Measurements from ENCODE around the gene CHD8.

CHD8 gene

DNA sequence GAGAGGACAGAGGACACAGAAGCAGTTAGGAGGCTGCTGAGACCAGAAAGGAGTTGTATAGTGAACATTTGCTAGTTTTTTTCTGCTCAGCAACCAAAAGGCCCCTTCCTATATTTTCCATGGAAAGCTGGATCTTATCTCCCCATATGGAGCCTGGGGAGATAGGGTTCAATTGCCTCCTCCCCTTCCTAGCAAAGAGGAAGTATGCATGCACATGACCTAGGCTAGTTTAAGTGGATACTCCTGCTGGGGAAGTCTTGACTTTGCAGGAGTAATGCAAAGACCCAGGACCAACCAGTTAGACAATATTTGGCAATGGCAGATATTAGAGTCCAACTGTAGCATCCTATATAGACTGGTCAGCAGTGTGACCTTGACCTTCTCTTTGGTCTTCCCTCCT is 15.1 kb downstream of the CHD8 start:
- in situ Hi-C loops (cut with MboI; ENCODE audit: low sequenced_read_pairs) = no loop called here

DNA sequence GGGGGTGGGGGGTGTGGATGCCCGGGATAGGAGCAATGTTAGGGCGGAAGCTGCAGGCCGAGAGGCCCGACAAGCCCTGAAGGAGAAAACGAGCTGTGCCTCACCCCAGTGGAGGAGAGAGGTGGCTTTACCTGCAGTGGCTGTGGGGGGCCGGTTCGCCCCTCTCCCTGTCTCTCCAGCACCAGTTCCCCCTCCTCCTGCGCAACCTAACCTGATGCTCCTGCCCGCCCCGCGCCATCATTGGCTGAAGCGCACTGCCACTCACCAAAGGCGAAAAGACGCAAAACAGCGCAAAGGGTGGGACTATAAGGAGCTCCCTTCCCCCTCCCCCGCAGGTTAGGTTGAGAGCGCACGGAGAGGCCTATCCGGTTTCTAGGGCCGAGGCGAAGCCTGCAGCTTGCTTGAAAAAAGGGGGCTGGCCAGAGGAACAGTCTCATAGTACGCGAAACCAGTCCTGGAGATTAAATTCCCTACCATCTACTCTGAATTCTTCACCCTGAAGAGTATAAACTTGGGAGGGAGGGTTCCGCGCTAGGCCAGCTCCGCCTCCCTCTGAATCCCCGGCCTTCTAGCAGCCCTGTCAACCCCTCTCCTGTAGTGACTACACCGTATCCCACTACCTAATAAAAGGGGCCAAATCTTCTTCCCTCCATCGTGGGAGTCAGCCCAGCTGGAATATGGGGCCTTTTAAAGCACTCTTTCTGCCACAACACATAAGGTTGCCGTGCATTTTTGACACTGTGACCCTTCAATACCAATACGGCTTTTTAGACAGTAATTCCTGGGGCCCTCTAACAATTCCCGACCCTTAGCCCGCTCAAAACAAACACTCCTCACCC is 18.6 kb downstream of the CHD8 start:
- in situ Hi-C loops (cut with MboI; ENCODE audit: low sequenced_read_pairs) = no loop called here

DNA sequence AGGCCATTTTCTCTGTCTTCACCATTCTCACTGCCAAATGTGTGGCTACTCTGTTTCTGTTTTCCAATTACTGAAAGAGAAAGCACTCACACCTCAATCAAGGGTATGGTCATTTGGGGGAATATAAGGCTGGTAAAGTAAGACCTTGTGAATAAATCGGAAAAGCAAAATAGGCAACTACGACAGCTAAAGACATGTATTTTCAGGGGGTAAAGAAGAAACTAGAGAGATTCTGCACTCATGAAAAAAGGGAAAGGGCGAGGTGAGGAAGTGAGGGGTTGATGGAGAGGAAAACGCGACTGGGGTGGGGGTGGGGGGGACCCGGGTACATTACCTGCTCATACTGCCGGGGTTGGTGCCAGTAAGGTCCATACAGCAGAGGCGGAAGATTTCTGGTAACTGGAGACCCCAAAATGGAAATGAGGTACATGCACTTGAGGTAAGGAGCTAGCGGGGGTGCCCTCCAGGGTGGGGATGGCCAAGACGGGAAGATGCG is 19.3 kb downstream of the CHD8 start:
- in situ Hi-C loops (cut with MboI; ENCODE audit: low sequenced_read_pairs) = no loop called here

GRCh38 chr14:21431126-21431525 is 24.8 kb downstream of the CHD8 start:
- in situ Hi-C loops (cut with MboI; ENCODE audit: low sequenced_read_pairs) = no loop called here

DNA sequence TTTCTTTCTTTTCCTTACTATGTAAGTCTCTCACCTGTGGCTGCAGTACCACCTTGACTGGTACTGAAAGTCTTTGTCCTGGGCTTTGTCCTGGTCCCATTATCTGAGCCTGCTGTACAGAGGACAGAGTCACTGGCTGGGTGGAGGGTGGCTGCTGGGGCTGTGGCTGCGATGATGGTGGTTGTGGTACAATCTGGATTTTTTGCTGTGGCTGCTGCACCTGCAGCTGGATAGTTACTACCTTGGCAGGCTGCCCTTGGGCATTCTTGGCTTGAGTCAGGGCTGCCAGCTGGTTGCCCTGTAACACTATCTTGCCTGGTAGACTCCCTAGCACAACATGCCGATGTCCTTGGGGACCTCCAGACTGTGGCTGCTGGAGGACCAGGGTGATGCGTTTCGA is 27.0 kb downstream of the CHD8 start:
- in situ Hi-C loops (cut with MboI; ENCODE audit: low sequenced_read_pairs) = no loop called here

- in situ Hi-C loops (cut with MboI; ENCODE audit: low sequenced_read_pairs) = no loop called here
Measured at GRCh38 chr14:21426692-21427091, 29.2 kb downstream of the CHD8 start.

DNA sequence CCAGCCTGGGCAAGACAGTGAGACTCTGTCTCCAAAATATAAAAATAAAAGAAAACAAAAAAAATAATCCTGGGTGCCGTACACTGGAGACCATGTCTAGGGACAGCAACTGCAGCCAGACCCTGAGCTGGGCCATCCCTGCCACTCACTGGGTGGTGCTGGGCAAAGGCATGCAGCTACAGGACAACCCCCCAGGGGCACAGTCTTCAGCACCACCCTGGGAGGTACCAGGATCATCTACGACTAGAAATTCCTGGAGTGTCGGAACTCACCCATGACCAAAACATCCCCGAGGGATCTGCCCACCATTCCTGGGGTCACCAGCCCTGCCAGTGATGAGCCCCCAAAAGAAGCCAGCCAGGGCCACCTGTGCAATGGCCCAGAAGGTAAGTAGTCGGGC is 36.4 kb downstream of the CHD8 start:
- in situ Hi-C loops (cut with MboI; ENCODE audit: low sequenced_read_pairs) = no loop called here

DNA sequence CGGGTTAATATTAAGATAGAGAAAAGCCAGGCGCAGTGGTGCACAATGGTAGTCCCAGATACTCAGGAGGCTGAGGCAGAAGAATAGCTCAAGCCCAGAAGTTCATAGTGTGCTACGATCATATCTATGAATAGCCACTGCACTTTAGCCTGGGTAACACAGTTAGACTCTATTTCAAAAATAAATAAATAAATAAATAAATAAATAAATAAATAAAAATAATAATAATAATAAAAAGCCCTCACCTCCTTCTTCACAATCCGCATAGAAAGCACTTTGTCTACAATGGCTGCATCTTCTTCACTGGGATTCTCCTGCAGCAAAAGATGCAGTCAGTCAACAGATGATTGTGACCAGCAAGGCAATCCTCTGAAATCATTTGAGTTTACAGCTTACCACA is 40.6 kb downstream of the CHD8 start:
- in situ Hi-C loops (cut with MboI; ENCODE audit: low sequenced_read_pairs) = no loop called here

DNA sequence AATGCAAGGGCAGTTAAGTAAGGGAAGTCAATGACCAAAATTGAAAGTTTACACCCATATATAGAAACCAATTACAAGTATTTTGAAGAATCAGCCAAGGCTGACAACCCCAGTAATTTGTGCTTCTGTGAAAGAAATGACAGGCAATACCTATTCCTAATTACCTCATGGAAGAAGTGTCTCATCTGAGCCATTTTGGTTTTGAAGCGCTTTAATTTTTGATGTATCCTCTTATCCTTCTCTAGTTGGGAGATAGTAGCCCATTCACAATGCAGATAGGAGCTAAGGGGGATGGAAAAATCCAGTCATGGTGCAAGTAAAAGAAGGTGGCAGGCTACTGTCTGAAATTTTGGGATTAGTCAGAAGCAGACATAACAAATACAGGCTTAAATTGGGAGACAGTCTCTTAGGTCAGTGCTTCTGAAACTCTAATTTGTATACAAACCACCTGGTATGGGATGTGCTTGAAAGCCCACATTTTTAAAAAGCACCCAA is 41.7 kb downstream of the CHD8 start:
- in situ Hi-C loops (cut with MboI; ENCODE audit: low sequenced_read_pairs) = no loop called here

GRCh38 chr14:21408147-21408546 is 47.8 kb downstream of the CHD8 start:
- in situ Hi-C loops (cut with MboI; ENCODE audit: low sequenced_read_pairs) = no loop called here

GRCh38 chr14:21406213-21406612 is 49.7 kb downstream of the CHD8 start:
- in situ Hi-C loops (cut with MboI; ENCODE audit: low sequenced_read_pairs) = no loop called here

DNA sequence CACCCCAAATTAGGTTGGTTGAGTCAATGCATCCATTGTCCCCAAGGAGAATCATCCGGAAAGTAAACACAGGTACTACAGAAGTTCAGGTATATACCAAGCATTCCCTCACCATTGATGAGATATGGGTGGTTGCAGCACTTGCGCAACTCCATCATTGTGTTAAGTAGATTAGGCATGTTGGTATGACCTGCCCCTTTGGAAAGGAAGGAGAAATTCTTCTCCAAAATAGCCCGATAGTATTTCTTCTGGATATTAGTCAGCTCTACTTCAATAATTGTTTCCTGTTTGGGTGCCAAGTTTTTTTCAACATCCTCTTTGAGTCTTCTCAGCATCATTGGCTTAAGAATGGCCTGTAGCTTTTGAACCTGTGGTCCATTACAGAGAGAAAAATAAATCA is 50.8 kb downstream of the CHD8 start:
- in situ Hi-C loops (cut with MboI; ENCODE audit: low sequenced_read_pairs) = no loop called here

- in situ Hi-C loops (cut with MboI; ENCODE audit: low sequenced_read_pairs) = no loop called here
Measured at GRCh38 chr14:21399311-21399870, 56.5 kb downstream of the CHD8 start.

DNA sequence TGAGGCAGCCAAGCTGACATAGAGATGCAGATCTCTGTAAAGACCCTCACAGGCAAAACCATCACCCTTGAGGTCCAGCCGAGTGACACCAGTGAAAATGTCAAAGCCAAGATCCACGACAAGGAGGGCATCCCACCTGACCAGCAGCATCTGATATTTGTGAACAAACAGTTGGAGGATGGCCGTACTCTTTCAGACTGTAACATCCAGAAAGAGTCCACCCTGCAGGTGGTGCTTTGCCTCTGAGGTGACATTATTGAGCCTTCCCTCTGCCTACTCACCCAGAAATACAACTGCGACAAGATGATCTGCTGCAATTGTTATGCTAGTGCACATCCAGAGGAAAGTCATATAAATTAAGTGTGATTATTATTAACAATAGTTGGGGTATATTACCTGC is 57.0 kb downstream of the CHD8 start:
- in situ Hi-C loops (cut with MboI; ENCODE audit: low sequenced_read_pairs) = no loop called here

DNA sequence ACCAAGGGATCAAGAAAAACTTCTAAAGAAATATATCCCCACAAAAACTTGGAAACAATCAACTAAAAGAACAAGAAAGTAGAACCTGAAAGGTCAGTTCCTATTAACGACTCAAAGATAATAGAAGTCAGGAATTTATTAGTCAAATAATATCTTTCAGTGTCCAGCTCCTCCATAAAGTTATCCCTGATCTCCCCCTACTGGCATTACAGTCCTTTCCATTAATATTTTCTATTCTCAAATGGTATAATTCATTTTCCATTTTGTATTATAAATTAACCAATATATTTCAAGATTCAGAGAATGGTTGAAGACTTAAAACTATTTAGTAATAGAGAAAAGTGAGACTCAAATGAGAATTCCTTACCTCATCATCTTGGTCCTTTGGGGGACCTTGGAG is 60.5 kb downstream of the CHD8 start:
- in situ Hi-C loops (cut with MboI; ENCODE audit: low sequenced_read_pairs) = no loop called here

DNA sequence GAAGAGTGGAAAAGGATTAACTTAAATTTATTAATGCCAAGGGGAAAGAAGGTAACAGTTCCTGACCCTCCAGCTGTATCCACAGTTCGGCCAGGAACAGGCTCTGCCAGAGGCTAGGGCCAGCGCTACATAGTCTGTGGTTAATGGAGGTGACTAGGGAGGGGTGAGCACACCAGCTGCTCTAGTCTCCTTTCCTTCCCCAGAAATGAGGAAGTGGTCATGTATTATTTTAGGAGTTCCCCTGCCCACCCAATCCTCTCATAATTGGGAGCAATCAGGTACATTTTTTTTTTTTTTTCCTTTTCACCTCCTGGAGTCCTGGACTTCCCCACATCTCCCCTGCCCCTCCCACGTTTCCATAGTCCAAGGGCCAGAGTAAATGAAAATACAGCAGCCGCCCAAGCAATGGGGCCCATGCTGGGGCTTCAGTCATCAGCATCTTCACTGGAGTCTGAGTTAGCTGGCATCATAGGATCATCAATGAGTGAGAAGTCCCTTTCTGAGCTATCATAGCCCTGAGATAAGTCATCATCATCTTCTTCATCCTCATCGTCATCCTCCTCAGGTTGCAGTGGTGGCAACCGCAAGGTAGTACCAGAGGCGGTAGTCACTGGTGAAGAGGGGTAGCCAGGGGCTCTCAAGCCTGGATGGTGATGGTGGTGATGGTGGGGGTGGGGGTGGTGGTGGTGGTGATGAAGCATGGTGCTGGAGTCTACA is 70.6 kb downstream of the CHD8 start:
- in situ Hi-C loops (cut with MboI; ENCODE audit: low sequenced_read_pairs) = no loop called here

GRCh38 chr14:21384494-21384851 is 71.5 kb downstream of the CHD8 start:
- in situ Hi-C loops (cut with MboI; ENCODE audit: low sequenced_read_pairs) = no loop called here

- in situ Hi-C loops (cut with MboI; ENCODE audit: low sequenced_read_pairs) = no loop called here
Measured at GRCh38 chr14:21383848-21384493, 72.0 kb downstream of the CHD8 start, which contains the start of gene SUPT16H. Gene SUPT16H (minus strand): TSS chr14:21384019. CDS start chr14:21383927, 92 bp downstream.

DNA sequence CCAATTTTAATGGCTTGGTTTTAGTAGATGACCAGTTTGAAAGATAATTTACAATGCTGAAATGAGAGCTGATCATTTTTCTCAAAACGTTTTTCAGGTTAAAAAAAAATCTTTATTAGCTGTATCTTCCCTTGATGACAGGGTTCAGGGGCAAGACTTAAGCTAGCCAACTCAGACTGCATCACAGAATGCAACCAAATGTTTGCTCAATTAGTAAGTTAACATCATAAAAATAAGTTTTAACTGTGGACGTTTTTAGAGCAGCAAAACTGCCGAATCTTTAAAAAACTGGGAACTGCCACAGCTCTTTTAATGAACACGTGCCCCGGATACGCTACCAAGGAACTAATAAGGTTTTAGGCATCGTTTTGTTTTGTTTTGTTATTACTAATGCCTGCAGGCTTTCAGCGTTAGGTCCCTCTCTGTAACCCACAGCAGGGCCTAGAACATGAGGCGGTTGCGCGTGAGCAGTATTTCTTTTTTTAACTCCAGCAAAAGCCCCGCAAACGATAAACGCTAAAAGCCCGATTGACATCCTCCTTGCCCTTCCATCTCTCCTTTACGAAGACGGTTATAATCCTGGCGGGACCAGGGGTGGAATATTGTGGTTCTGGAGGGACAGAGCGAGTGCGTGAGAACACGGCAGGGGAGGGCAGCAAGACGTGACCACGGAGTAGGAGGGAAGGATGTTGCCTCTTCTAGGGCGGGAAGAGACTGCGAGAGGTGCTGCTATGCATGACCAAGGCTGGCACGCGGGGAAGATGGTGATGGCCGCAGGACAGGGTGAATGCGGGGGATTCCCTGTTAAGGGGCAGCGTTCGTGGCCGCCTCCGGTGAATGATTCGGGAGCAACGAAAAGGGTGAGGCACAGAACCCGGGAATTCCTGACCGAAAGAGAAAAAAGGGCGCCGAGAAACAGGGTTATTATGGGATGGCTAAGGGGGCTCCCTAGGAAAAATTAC is 72.8 kb downstream of the CHD8 start:
- in situ Hi-C loops (cut with MboI; ENCODE audit: low sequenced_read_pairs) = no loop called here

- in situ Hi-C loops (cut with MboI; ENCODE audit: low sequenced_read_pairs) = no loop called here
Measured at GRCh38 chr14:21382095-21382494, 73.8 kb downstream of the CHD8 start.

Data from HL-60/S4 treated with retinoic acid at 250 ng/mL for 4 days and 3 days (cell line).